ENCODE measurements around the gene AKIRIN1.

Gene AKIRIN1

DNA sequence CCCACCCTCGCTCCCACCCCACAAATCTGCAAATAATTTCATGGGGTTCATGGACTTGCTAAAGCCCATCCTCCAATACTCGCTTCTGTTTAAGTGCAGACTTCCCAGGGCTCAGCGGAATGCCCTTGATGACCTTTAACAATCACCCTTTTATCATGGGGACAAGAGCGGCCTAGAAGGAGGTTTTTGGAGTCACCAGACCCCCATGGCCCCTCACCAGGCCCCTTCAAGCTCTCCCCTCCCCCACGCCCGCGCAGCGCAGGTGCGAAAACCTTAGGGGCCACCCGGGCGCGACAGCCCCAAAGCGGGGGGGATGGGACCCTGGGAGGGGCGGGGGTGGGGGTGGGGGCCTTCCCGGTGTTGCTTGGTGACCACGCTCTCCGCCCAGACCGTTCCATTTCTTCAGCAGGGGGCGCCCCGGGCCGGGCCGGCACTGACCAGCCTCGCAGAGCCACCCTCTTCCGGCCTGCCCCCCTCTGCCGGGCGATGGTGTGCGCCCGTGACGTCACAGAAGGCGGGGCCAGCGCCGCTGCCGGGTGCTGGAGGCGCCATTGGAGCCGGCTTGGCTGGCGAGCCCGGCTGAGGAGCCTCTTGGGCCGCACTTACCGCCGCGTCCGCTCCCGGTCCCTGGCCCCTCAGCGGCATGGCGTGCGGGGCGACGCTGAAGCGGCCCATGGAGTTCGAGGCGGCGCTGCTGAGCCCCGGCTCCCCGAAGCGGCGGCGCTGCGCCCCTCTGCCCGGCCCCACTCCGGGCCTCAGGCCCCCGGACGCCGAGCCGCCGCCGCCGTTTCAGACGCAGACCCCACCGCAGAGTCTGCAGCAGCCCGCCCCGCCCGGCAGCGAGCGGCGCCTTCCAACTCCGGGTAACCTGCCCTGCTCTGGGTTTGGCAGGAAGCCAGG lies at the start of gene AKIRIN1:
Gene AKIRIN1 (plus strand): TSS at position 539 of the 900 bp plus-strand sequence. CDS start 105 bp downstream, at position 644.
- Mint-ChIP-seq H3K27ac (peak within 1 kb of the TSS; percentile 89), H3K4me1 (peaks cover 50% of the 10 kb centered on the region), H3K9me3 (no peaks in the 10 kb centered on the region), H3K36me3 (ENCODE audit: low read depth) (peaks cover 27% of the 10 kb centered on the region), H3K4me3 (peak within 1 kb of the TSS; percentile 95), H3K27me3 (ENCODE audit: low read depth, poor library complexity) (no peaks in the 10 kb centered on the region)
- no peak for TF ChIP-seq CTCF (IDR thresholded peaks at IDR 0.05)
- DNase-seq, result peak; percentile 99

- Mint-ChIP-seq H3K27ac (no peak within 1 kb of the TSS), H3K4me1 (peaks cover 14% of the 10 kb centered on the region), H3K36me3 (ENCODE audit: low read depth) (no peaks in the 10 kb centered on the region), H3K27me3 (ENCODE audit: low read depth, poor library complexity) (peaks cover 16% of the 10 kb centered on the region), H3K4me3 (no peak within 1 kb of the TSS), H3K9me3 (peaks cover under 1% of the 10 kb centered on the region)
- no peak for DNase-seq
- TF ChIP-seq CTCF (IDR thresholded peaks at IDR 0.05), result no peak
Measured at GRCh38 chr1:38941527-38942019, 49.5 kb upstream of the AKIRIN1 start, which contains the start of gene RHBDL2. Gene RHBDL2 (minus strand): TSS chr1:38941830. CDS start chr1:38919212, 22,618 bp downstream.

- peaks cover 14% of the 10 kb centered on the region for H3K4me1 Mint-ChIP-seq
- H3K36me3 Mint-ChIP-seq (ENCODE audit: low read depth), result no peaks in the 10 kb centered on the region
- H3K27me3 Mint-ChIP-seq (ENCODE audit: low read depth, poor library complexity), result peaks cover 16% of the 10 kb centered on the region
- no peak overlapping the region for H3K27ac Mint-ChIP-seq
- TF ChIP-seq CTCF (IDR thresholded peaks at IDR 0.05), result no peak
- no peak overlapping the region for H3K4me3 Mint-ChIP-seq
- no peak for DNase-seq
- peaks cover 13% of the 10 kb centered on the region for H3K9me3 Mint-ChIP-seq
Measured at GRCh38 chr1:38942664-38943428, 48.2 kb upstream of the AKIRIN1 start.

DNA sequence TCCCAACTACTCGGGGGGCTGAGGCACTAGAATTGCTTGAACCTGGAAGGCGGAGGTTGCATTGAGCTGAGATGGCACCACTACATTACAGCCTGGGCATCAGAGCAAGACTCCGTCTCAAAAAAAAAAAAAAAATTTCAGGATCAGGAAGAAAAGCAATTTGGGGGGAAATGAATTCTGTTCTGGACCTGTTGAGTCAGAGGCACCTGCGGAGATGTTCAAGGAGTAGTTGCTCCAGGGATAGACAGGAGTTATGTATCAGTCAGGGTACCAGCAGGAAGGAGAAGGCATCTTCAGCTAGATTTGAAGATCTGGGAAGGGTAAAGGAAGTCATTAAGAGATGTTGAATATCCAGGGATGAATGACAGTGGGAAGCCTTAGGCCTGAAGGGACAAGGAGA lies 46.5 kb upstream of the AKIRIN1 start:
- TF ChIP-seq CTCF (IDR thresholded peaks at IDR 0.05), result no peak
- Mint-ChIP-seq H3K27ac (no peak overlapping the region), H3K27me3 (ENCODE audit: low read depth, poor library complexity) (peaks cover 11% of the 10 kb centered on the region), H3K4me3 (no peak overlapping the region), H3K9me3 (peaks cover 13% of the 10 kb centered on the region), H3K36me3 (ENCODE audit: low read depth) (no peaks in the 10 kb centered on the region), H3K4me1 (peaks cover 14% of the 10 kb centered on the region)
- no peak for DNase-seq

GRCh38 chr1:38950553-38950952 lies 40.5 kb upstream of the AKIRIN1 start:
- H3K4me3 Mint-ChIP-seq, result no peak overlapping the region
- no peak for DNase-seq
- no peak overlapping the region for H3K27ac Mint-ChIP-seq
- no peaks in the 10 kb centered on the region for H3K36me3 Mint-ChIP-seq (ENCODE audit: low read depth)
- H3K4me1 Mint-ChIP-seq, result no peaks in the 10 kb centered on the region
- TF ChIP-seq CTCF (IDR thresholded peaks at IDR 0.05), result no peak
- peaks cover 6% of the 10 kb centered on the region for H3K27me3 Mint-ChIP-seq (ENCODE audit: low read depth, poor library complexity)
- H3K9me3 Mint-ChIP-seq, result peaks cover 13% of the 10 kb centered on the region

All from nephron progenitor cell (in vitro differentiated cells).